HCT116 (cell line): ENCODE data around the gene AMDHD1. TPM values are rescaled to one million over a fixed set of nuclear protein-coding genes. Genes with fewer than 3 reads are reported as not detected.

Experiments used
- ATAC-seq: fragments of 200-7000 bp; cut with Tn5 transposase; 2 replicates; pipeline ENCODE4 v1.9.1; 2020; ENCODE audit warnings: mild to moderate bottlenecking, moderate library complexity
- BruUV-seq: library from RNA; stranded (reverse); fragments of 400-500 nt; replicated peaks from 2 replicates; lab custom pipeline; 2021; lab: Mats Ljungman, UMichigan
- CTCF ChIA-PET: fragments of 300-600 bp; sonication (Branson Sonifier 250); formaldehyde crosslinking; loops from one replicate; lab custom pipeline; 2021; ENCODE audit warnings: antibody characterized with exemption; lab: Charles Lee
- POLR2A ChIA-PET: fragments of 300-600, 350-600 bp; sonication (Branson Sonifier 250); formaldehyde crosslinking; loops from one replicate; lab custom pipeline; 2021; ENCODE audit warnings: antibody characterized with exemption; lab: Charles Lee
- RAD21 ChIA-PET, 2 experiments: fragments of 300-600 bp; sonication (Branson Sonifier 250); formaldehyde crosslinking; loops; one replicate each; lab custom pipeline; 2023; ENCODE audit warnings: low total read pairs in 2 of 2; ENCODE audit not compliant: uncharacterized antibody in 2 of 2, unreplicated experiment in 2 of 2, low non-redundant PET in 1 of 2; lab: Charles Lee
- DNase-seq: peaks from one replicate; pipeline ENCODE4 v3.0.0-alpha.2; 2010; ENCODE audit warnings: low read depth, low spot score
- H2AFZ ChIP-seq: fragments of 200-600 bp; shearing (Covaris generic), sonication (generic); 2 replicates; pipeline ENCODE4 v1.6.1; 2017; ENCODE audit warnings: low read depth, mixed run types, mixed read lengths, antibody characterized with exemption, low read length; ENCODE audit not compliant: poor library complexity, severe bottlenecking
- H3K27ac ChIP-seq: 2 replicates; pipeline ENCODE4 v1.5.1; 2012; ENCODE audit warnings: low read depth, low read length
- H3K27me3 ChIP-seq: fragments of 200-600 bp; sonication (generic); 2 replicates; pipeline ENCODE4 v1.6.1; 2016; ENCODE audit warnings: mixed run types, low read length, mixed read lengths; ENCODE audit not compliant: insufficient read depth
- H3K36me3 ChIP-seq, 2 experiments: fragments of 200-500 bp in 1 of 2; fragments of 200-600 bp in 1 of 2; sonication (Bioruptor generic) in 1 of 2; sonication (generic) in 1 of 2; 2 replicates each; pipeline versions ENCODE4 v1.5.1 to v1.6.1; 2014 to 2016; ENCODE audit warnings: low read length in 2 of 2, inconsistent platforms in 1 of 2, mixed read lengths in 1 of 2, mixed run types in 1 of 2; ENCODE audit not compliant: insufficient read depth in 2 of 2, control insufficient read depth in 1 of 2
- H3K4me1 ChIP-seq, 2 experiments: fragments of 200-600 bp in 1 of 2; sonication (generic) in 1 of 2; 2 replicates each; pipeline versions ENCODE4 v1.5.1 to v1.6.1; 2012 to 2017; ENCODE audit warnings: low read length in 2 of 2, inconsistent platforms in 1 of 2, mild to moderate bottlenecking in 1 of 2, mixed read lengths in 1 of 2, mixed run types in 1 of 2, moderate library complexity in 1 of 2; ENCODE audit not compliant: insufficient read depth in 2 of 2, control insufficient read depth in 1 of 2
- H3K4me2 ChIP-seq: fragments of 200-600 bp; sonication (generic); 2 replicates; pipeline ENCODE4 v1.6.1; 2017; ENCODE audit warnings: mixed run types, low read length, mixed read lengths
- H3K4me3 ChIP-seq, 2 experiments: fragments of 200-600 bp in 1 of 2; sonication (generic) in 1 of 2; replicated peaks in 1 of 2; 2 replicates each; pipeline ENCODE4 v1.5.1; 2011 to 2016; ENCODE audit warnings: low read length in 2 of 2, control low read depth in 1 of 2, low read depth in 1 of 2, mild to moderate bottlenecking in 1 of 2, mixed read lengths in 1 of 2, mixed run types in 1 of 2
- H3K79me2 ChIP-seq: fragments of 200-600 bp; sonication (generic); 2 replicates; pipeline ENCODE4 v1.6.1; 2017; ENCODE audit warnings: mild to moderate bottlenecking, mixed run types, low read length, moderate library complexity, mixed read lengths; ENCODE audit not compliant: insufficient read depth
- H3K9ac ChIP-seq: fragments of 200-600 bp; sonication (generic); 2 replicates; pipeline ENCODE4 v1.6.1; 2016; ENCODE audit warnings: low read length, mixed read lengths
- H3K9me2 ChIP-seq: fragments of 200-600 bp; sonication (generic), shearing (Covaris generic); 2 replicates; pipeline ENCODE4 v1.6.1; 2017; ENCODE audit warnings: mixed run types, mild to moderate bottlenecking, moderate library complexity; ENCODE audit not compliant: insufficient read depth
- H3K9me3 ChIP-seq, 2 experiments: fragments of 200-500 bp in 1 of 2; fragments of 200-600 bp in 1 of 2; sonication (Bioruptor generic) in 1 of 2; sonication (generic) in 1 of 2; 2 replicates each; pipeline ENCODE4 v1.6.1; 2014 to 2017; ENCODE audit warnings: low read length in 2 of 2, mixed read lengths in 2 of 2, inconsistent platforms in 1 of 2, low read depth in 1 of 2, mild to moderate bottlenecking in 1 of 2, mixed run types in 1 of 2, moderate library complexity in 1 of 2; ENCODE audit not compliant: control insufficient read depth in 1 of 2, insufficient read depth in 1 of 2
- H4K20me1 ChIP-seq: fragments of 200-600 bp; sonication (generic), shearing (Covaris generic); 2 replicates; pipeline ENCODE4 v1.6.1; 2017; ENCODE audit warnings: mixed run types, mild to moderate bottlenecking, moderate library complexity; ENCODE audit not compliant: insufficient read depth
- CEBPB ChIP-seq: IDR thresholded peaks from 2 replicates; pipeline ENCODE4 v1.6.1; 2012; ENCODE audit warnings: low read depth
- ELF1 ChIP-seq: IDR thresholded peaks from 2 replicates; pipeline ENCODE4 v1.6.1; 2012; ENCODE audit warnings: low read depth, borderline replicate concordance
- EZH2 ChIP-seq: fragments of 200-600 bp; sonication (generic); IDR thresholded peaks from 2 replicates; pipeline ENCODE4 v1.6.1; 2017; ENCODE audit warnings: antibody characterized with exemption, mixed run types
- EZH2phosphoT487 ChIP-seq: fragments of 200-600 bp; IDR thresholded peaks from 2 replicates; pipeline ENCODE4 v1.6.1; 2018; ENCODE audit warnings: antibody characterized with exemption, borderline replicate concordance
- JUND ChIP-seq: IDR thresholded peaks from 2 replicates; pipeline ENCODE4 v1.6.1; 2012
- POLR2A ChIP-seq: IDR thresholded peaks from 2 replicates; pipeline ENCODE4 v1.7.0; 2011; ENCODE audit warnings: borderline replicate concordance; ENCODE audit not compliant: insufficient read depth, insufficient read length; ENCODE audit errors: extremely low read depth
- RAD21 ChIP-seq: IDR thresholded peaks from 2 replicates; pipeline ENCODE4 v1.6.1; 2012; ENCODE audit warnings: low read depth, mild to moderate bottlenecking
- SIN3A ChIP-seq: IDR thresholded peaks from 2 replicates; pipeline ENCODE4 v1.6.1; 2012; ENCODE audit warnings: low read depth
- SP1 ChIP-seq: IDR thresholded peaks from 2 replicates; pipeline ENCODE4 v1.6.1; 2012; ENCODE audit warnings: low read depth
- SRF ChIP-seq: IDR thresholded peaks from 2 replicates; pipeline ENCODE4 v1.6.1; 2012; ENCODE audit warnings: low read depth
- TCF7L2 ChIP-seq: IDR thresholded peaks from 2 replicates; pipeline ENCODE4 v1.7.0; 2011; ENCODE audit warnings: borderline replicate concordance, inconsistent platforms; ENCODE audit not compliant: insufficient read depth, insufficient read length; ENCODE audit errors: extremely low read depth
- YY1 ChIP-seq: IDR thresholded peaks from 2 replicates; pipeline ENCODE4 v1.6.1; 2011; ENCODE audit warnings: low read length, low read depth, moderate library complexity, mild to moderate bottlenecking; ENCODE audit not compliant: insufficient replicate concordance; ENCODE audit errors: extremely low read depth
- ZNF274 ChIP-seq: fragments of 200-500 bp; sonication (Bioruptor generic); IDR thresholded peaks from 2 replicates; pipeline ENCODE4 v1.6.1; 2014; ENCODE audit warnings: mild to moderate bottlenecking, low read depth, low read length, inconsistent platforms
- intact Hi-C: fragments of 100-400 bp; cut with micrococcal nuclease; formaldehyde crosslinking; loops from 2 replicates; pipeline ENCODE4 v1.10.0; 2022
- total RNA-seq: library from RNA; stranded (reverse); gene quantifications from one replicate; pipeline ENCODE4 v1.2.1, GENCODE V29; 2021; ENCODE audit not compliant: unreplicated experiment
- TF ChIP-seq, protein P1 (sequence below): IDR thresholded peaks from 2 replicates; pipeline ENCODE4 v1.6.1; 2012
- TF ChIP-seq, protein P2 (sequence below): IDR thresholded peaks from 2 replicates; pipeline ENCODE4 v1.6.1; 2011; ENCODE audit warnings: mild to moderate bottlenecking, low read length, moderate library complexity; ENCODE audit not compliant: insufficient replicate concordance; ENCODE audit errors: extremely low read depth
- TF ChIP-seq, protein P3 (sequence below), 3 experiments: fragments of 200-600 bp in 1 of 3; sonication (generic) in 1 of 3; IDR thresholded peaks in 2 of 3; conservative IDR thresholded peaks in 1 of 3; 2 replicates each; pipeline ENCODE4 v1.5.1; 2012 to 2017; ENCODE audit warnings: low read depth in 2 of 3, low read length in 2 of 3, antibody characterized with exemption in 1 of 3, borderline replicate concordance in 1 of 3, control low read depth in 1 of 3, mild to moderate bottlenecking in 1 of 3, mixed read lengths in 1 of 3, mixed run types in 1 of 3, moderate library complexity in 1 of 3; ENCODE audit not compliant: insufficient read depth in 1 of 3

The AMDHD1 gene
- total RNA-seq, 1 experiment from 2014 or later: 3.0 TPM

DNA sequence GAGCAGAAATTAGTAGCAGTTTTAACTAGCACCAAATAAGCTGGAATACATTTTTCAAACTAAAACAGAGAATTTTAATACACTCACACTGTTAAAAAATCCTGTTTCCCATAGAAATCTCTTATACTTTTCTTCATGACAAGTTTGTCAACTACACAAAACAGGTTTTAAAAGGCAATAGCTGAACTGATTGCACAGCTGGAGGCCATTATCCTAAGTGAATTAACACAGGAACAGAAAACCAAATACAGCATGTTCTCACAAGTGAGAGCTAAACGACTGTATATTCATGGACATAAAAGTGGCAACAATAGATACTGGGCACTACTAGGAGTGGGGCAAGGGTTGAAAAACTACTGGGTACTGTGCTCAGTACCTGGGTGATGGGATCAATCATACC lies 64.6 kb downstream of the AMDHD1 start:
- intact Hi-C loops: no loop called here
- no peak for ATAC-seq
- no peak overlapping the region for H3K9ac ChIP-seq
- no peaks in the 10 kb centered on the region for H3K27me3 ChIP-seq
- no peaks in the 10 kb centered on the region for H3K9me3 ChIP-seq
- ChIA-PET CTCF (interaction anchor here (1.0 kb wide), 1 partner anchor 9 kb away, joined by 4 read pairs; no protein-coding TSS in a partner anchor), POLR2A (no interaction called here), RAD21 (no interaction called here)
- no peak overlapping the region for H3K4me2 ChIP-seq
- no peak overlapping the region for H3K4me3 ChIP-seq
- H3K4me1 ChIP-seq: no peaks in the 10 kb centered on the region
- no peak overlapping the region for H3K27ac ChIP-seq
- TF ChIP-seq, protein P1, sequence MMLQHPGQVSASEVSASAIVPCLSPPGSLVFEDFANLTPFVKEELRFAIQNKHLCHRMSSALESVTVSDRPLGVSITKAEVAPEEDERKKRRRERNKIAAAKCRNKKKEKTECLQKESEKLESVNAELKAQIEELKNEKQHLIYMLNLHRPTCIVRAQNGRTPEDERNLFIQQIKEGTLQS: no peak
- TF ChIP-seq EZH2 (no peak), POLR2A (no peak), RAD21 (no peak), ELF1 (no peak), JUND (no peak), SRF (no peak), ZNF274 (no peak), CEBPB (no peak), YY1 (no peak), SIN3A (no peak), TCF7L2 (no peak), EZH2phosphoT487 (no peak), SP1 (no peak)
- TF ChIP-seq, protein P2, sequence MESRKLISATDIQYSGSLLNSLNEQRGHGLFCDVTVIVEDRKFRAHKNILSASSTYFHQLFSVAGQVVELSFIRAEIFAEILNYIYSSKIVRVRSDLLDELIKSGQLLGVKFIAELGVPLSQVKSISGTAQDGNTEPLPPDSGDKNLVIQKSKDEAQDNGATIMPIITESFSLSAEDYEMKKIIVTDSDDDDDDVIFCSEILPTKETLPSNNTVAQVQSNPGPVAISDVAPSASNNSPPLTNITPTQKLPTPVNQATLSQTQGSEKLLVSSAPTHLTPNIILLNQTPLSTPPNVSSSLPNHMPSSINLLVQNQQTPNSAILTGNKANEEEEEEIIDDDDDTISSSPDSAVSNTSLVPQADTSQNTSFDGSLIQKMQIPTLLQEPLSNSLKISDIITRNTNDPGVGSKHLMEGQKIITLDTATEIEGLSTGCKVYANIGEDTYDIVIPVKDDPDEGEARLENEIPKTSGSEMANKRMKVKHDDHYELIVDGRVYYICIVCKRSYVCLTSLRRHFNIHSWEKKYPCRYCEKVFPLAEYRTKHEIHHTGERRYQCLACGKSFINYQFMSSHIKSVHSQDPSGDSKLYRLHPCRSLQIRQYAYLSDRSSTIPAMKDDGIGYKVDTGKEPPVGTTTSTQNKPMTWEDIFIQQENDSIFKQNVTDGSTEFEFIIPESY: no peak
- TF ChIP-seq, protein P3, sequence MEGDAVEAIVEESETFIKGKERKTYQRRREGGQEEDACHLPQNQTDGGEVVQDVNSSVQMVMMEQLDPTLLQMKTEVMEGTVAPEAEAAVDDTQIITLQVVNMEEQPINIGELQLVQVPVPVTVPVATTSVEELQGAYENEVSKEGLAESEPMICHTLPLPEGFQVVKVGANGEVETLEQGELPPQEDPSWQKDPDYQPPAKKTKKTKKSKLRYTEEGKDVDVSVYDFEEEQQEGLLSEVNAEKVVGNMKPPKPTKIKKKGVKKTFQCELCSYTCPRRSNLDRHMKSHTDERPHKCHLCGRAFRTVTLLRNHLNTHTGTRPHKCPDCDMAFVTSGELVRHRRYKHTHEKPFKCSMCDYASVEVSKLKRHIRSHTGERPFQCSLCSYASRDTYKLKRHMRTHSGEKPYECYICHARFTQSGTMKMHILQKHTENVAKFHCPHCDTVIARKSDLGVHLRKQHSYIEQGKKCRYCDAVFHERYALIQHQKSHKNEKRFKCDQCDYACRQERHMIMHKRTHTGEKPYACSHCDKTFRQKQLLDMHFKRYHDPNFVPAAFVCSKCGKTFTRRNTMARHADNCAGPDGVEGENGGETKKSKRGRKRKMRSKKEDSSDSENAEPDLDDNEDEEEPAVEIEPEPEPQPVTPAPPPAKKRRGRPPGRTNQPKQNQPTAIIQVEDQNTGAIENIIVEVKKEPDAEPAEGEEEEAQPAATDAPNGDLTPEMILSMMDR (IDR thresholded peaks at IDR 0.05 in 2 of 3, conservative IDR thresholded peaks at IDR 0.05 in 1 of 3; ENCODE audit: borderline replicate concordance in 1 of 3, insufficient read depth in 1 of 3, low read depth in 2 of 3, low read length in 2 of 3): no peak
- H4K20me1 ChIP-seq: no peaks in the 10 kb centered on the region
- no peak overlapping the region for H2AFZ ChIP-seq
- H3K9me2 ChIP-seq: no peaks in the 10 kb centered on the region
- no TSS peak for BruUV-seq
- no peak for DNase-seq
- no peaks in the 10 kb centered on the region for H3K79me2 ChIP-seq
- H3K36me3 ChIP-seq: peaks cover 26 to 66% of the 10 kb centered on the region in 2 experiments; a peak in 3 of 4 replicates
